GM12864 (cell line): ENCODE results near the gene PPP6R3.

Experiments used
- DNase-seq: peaks from one replicate; pipeline ENCODE4 v3.0.0-alpha.2; 2011; ENCODE audit warnings: low read depth
- H3K4me3 ChIP-seq: 2 replicates; pipeline ENCODE4 v1.5.1; 2011; ENCODE audit warnings: mild to moderate bottlenecking, low read depth, low read length, control low read depth
- CTCF ChIP-seq: IDR thresholded peaks from 2 replicates; pipeline ENCODE4 v1.5.1; 2011; ENCODE audit warnings: low read depth, mild to moderate bottlenecking, moderate library complexity, low read length, control low read depth, inconsistent platforms; ENCODE audit errors: missing control alignments

Gene PPP6R3

GRCh38 chr11:68436162-68436888 lies 24.2 kb upstream of the PPP6R3 start:
- TF ChIP-seq CTCF, result no peak

DNA sequence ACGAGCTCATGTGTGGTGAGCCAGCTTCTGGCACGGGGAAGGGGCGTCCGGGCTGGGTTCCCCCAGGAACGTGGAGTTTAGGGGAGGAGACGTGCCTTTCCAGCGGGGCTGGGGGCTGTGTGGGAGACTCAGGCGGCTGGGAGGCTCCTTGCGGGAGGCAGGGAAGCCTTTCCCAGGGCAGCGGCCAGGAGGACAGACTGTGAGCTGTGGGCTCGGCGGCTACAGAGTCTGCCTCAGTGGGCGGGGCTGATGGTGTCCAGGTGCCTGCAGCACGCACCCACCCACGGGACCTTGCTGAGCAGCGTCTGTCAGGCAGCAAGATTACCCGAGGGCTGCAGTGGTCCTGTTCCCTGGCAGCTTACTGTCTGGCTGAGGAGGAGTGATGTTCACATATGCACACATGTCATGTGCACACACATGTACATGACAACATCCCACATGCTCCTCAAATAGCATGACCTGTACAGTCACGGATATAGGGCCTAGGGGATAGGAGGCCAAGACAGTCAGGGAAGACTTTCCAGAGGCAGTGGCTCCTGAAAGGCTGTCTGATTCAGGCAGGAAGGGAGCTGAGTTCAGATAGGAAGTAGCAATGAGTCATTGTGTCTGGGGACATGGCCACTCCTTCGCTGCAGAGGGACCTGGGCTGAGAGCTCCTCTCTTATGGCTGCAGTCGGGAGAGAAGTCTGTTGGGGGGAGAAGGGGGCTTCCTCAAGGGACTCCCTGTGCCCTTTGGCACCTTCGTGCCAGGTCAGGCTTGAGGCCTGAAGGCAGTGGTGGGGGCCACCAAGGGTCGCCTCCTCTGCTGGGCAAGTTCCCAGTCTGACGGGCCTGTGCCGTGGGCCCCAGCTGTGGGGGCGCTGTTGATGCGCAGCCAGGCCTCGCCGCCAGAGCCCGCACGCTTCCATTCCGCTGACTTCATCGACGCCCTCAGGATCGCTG lies 23.3 kb upstream of the PPP6R3 start:
- DNase-seq, result no peak
- H3K4me3 ChIP-seq, result no peak overlapping the region
- TF ChIP-seq CTCF, result no peak

More at GRCh38 chr11:68436162-68436888, 24.2 kb upstream of the PPP6R3 start:
- no peak overlapping the region for H3K4me3 ChIP-seq
- DNase-seq, result no peak

DNA sequence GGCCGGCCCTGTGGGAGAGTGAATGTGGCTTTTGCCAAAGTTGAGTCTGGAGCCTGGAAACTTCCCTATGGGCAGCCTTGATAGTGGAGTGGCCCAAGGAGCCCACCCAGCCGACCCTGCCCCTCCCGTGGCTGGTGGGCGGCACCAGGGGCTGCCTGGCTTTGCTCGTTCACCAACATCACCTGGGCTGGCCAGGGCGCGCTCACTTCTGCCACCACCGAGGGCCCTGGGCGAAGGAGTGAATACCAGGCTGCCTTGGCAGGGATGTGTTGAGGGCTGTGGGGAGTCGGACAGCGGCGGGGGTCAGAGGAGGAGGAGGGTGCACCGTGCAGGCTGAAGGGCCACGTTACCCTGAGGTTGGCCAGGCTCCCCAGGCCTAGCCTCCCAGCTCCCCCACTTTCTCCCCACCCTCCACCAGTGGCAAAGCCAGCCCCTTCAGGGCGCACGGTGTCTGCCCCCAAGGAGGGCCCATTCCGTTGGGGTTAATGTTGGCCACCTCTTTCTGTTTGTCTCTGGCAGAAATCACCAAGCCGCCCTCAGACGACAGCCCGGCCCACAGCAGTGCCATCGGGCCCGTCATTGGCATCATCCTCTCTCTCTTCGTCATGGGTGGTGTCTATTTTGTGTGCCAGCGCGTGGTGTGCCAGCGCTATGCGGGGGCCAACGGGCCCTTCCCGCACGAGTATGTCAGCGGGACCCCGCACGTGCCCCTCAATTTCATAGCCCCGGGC lies 22.5 kb upstream of the PPP6R3 start:
- DNase-seq, result no peak
- H3K4me3 ChIP-seq, result no peak overlapping the region
- TF ChIP-seq CTCF, result no peak

DNA sequence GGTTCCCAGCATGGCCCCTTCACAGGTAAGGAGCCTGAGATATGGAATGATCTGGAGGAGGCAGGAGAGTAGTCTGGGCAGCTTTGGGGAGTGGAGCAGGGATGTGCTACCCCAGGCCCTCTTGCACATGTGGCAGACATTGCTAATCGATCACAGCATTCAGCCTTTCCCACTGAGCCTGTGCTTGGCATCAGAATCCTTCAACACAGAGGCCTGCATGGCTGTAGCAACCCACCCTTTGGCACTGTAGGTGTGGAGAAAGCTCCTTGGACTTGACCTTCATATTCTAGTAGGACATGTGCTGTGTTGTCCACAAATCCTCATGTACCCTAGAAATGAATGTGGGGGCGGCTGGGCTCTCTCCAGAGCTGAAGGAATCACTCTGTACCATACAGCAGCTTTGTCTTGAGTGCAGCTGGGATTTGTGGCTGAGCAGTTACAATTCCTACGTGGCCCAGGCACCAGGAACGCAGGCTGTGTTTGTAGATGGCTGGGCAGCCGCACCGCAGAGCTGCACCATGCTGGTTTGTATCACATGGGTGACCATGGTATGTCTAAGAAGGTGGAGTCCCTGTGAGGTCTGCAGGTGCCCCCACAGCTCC lies 21.8 kb upstream of the PPP6R3 start:
- no peak overlapping the region for H3K4me3 ChIP-seq
- TF ChIP-seq CTCF, result no peak
- no peak for DNase-seq

GRCh38 chr11:68439355-68440065 lies 21.0 kb upstream of the PPP6R3 start:
- TF ChIP-seq CTCF, result no peak
- DNase-seq, result no peak
- H3K4me3 ChIP-seq, result no peak overlapping the region

DNA sequence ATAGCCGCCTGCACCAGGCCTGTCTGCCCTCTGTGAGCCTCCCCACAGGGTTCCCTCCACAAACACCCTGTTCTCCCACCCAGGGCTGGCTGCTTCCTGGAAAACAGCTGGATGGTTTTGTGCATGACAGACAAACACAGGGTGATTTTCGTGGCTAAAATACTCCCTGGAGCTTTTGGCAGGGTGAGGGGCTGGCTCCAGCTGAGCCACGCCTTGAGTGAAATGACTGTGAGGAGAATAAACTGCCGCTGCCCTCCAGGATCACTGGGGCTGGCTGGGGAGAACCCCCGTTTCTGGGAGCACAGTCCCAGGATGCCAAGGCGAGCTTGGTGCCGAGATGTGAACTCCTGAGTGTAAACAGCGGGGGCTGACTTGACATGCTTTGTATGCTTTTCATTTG lies 20.3 kb upstream of the PPP6R3 start:
- no peak for DNase-seq
- no peak overlapping the region for H3K4me3 ChIP-seq
- TF ChIP-seq CTCF, result no peak
